Pancreas (tissue), 10 donors: ENCODE data around the gene PCNT. TPM values are rescaled to one million over a fixed set of nuclear protein-coding genes. Genes with fewer than 3 reads are reported as not detected.
A peak's percentile ranks its signal among the peaks of the same experiment; 100 is the strongest.

ENCODE experiments used
- ATAC-seq, 4 donors: fragments of 200-7000 bp; cut with Tn5 transposase; one replicate each; pipeline versions ENCODE4 v1.8.0 to v1.9.1; 2020; ENCODE audit warnings: mild to moderate bottlenecking in 4 of 4, moderate library complexity in 4 of 4
- DNase-seq, 6 donors: peaks; one replicate each; pipeline ENCODE4 v3.0.0-alpha.2; 2020
- FAIRE-seq: peaks from 2 replicates; lab custom pipeline; 2012; peaks lifted over from hg19 to GRCh38; lab: Jason Lieb, UNC
- H3K27ac ChIP-seq, 4 donors: fragments of 200-600 bp; sonication (generic); 1 replicate in 3 of 4; 2 replicates in 1 of 4; pipeline versions ENCODE4 v1.5.0 to v1.8.0; 2020
- H3K27me3 ChIP-seq, 4 donors: fragments of 200-600 bp; one replicate each; pipeline ENCODE4 v1.8.0; 2021
- H3K36me3 ChIP-seq, 3 donors: fragments of 200-600 bp; sonication (generic) in 1 of 3; one replicate each; pipeline versions ENCODE4 v1.5.0 to v1.8.0; 2020 to 2021
- H3K4me1 ChIP-seq, 3 donors: fragments of 200-600 bp; one replicate each; pipeline ENCODE4 v1.8.0; 2021
- H3K4me3 ChIP-seq, 4 donors: fragments of 200-600 bp; sonication (generic) in 2 of 4; one replicate each; pipeline versions ENCODE4 v1.5.0 to v1.8.0; 2020 to 2021
- H3K9me3 ChIP-seq, 4 donors: fragments of 200-600 bp; one replicate each; pipeline ENCODE4 v1.8.0; 2021
- WGBS, 2 donors: extraction: QIAGEN DNeasy Blood & Tissue Kit; methylation state at CpG; one replicate each; pipeline ENCODE4 v1.1.7; 2013; 5-methylcytosine and 5-hydroxymethylcytosine counted together
- intact Hi-C, 3 donors: fragments of 100-400 bp; cut with DNase I; formaldehyde crosslinking; loops; one replicate each; pipeline versions ENCODE4 v1.11.1 to v1.14.2; 2022
- polyA plus RNA-seq, 2 donors: library from polyadenylated mRNA; stranded (reverse); fragments of 200-250 nt; gene quantifications; one replicate each; pipeline ENCODE4 v1.2.3, GENCODE V29; 2013
- total RNA-seq, 6 donors: library from RNA; stranded (reverse); fragmentation: NEBNext Ultra II Directional in 4 of 6; extraction: Animal tissue kit (Norgen Biotek cat#: 25700) in 4 of 6; gene quantifications; one replicate each; pipeline versions ENCODE4 v1.2.1 to v1.2.4, GENCODE V29; 2021 to 2023
- TF ChIP-seq, protein P1 (sequence below), 4 donors: fragments of 200-600 bp; sonication (generic) in 3 of 4; IDR thresholded peaks; one replicate each; pipeline versions ENCODE4 v1.5.0 to v1.8.0; 2021; ENCODE audit warnings: antibody characterized with exemption in 4 of 4
- donor health status: healthy with polysubstance abuse.
- donor health status: DM: no; HTN: no; CAD: no; lungs with moderate emphysema.
- donor health status: DM: no; HTN: no; CAD: no.
- donor health status: control.
- donor health status: control.
- donor health status: Bipolar disorder and iron deficiency.
- donor health status: DM: yes; HTN: yes; CAD: no.
- donor health status: DM: no; HTN: no; CAD: no.
- donor health status: DM: no; HTN: no; CAD: no.
- donor health status: DM: yes; HTN: yes; CAD: no.

Gene PCNT
- total and polyA plus RNA-seq, 8 donors, result 8.1 to 15.5 (median 12.1) TPM

DNA sequence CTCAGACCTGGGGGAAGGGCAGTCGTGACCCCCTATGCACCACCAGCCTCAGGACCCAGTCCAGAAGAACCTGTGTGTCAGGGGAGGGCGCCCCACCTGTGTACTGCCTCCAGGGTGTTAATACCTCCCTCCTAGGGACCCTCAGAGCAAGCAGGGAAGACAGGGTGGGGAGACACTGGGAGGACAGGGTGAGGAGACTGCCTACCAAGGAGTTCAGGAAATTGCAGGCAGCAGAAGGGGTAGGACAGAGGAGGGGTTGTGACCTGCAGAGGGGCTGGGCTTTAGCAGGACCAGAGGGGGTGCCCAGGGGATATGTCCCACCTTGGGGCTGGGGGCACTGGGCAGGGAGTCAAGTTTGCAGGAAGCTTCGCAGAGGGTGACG lies 5.5 kb upstream of the PCNT start:
- Histone ChIP-seq H3K9me3 (no peaks in the 10 kb centered on the region), H3K36me3 (no peaks in the 10 kb centered on the region), H3K27ac (no peak overlapping the region), H3K27me3 (no peaks in the 10 kb centered on the region), H3K4me1 (peaks cover 5 to 10% (median 10%) of the 10 kb centered on the region in 3 donors), H3K4me3 (no peak overlapping the region)
- DNase-seq (no peak), FAIRE-seq (no peak), ATAC-seq (no peak)
- intact Hi-C loops, result no loop called here
- TF ChIP-seq, protein P1, sequence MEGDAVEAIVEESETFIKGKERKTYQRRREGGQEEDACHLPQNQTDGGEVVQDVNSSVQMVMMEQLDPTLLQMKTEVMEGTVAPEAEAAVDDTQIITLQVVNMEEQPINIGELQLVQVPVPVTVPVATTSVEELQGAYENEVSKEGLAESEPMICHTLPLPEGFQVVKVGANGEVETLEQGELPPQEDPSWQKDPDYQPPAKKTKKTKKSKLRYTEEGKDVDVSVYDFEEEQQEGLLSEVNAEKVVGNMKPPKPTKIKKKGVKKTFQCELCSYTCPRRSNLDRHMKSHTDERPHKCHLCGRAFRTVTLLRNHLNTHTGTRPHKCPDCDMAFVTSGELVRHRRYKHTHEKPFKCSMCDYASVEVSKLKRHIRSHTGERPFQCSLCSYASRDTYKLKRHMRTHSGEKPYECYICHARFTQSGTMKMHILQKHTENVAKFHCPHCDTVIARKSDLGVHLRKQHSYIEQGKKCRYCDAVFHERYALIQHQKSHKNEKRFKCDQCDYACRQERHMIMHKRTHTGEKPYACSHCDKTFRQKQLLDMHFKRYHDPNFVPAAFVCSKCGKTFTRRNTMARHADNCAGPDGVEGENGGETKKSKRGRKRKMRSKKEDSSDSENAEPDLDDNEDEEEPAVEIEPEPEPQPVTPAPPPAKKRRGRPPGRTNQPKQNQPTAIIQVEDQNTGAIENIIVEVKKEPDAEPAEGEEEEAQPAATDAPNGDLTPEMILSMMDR (IDR thresholded peaks at IDR 0.05), result no peak
- 85 to 90% methylated on average over 4 of the region's 4 CpGs for WGBS, 2 donors

DNA sequence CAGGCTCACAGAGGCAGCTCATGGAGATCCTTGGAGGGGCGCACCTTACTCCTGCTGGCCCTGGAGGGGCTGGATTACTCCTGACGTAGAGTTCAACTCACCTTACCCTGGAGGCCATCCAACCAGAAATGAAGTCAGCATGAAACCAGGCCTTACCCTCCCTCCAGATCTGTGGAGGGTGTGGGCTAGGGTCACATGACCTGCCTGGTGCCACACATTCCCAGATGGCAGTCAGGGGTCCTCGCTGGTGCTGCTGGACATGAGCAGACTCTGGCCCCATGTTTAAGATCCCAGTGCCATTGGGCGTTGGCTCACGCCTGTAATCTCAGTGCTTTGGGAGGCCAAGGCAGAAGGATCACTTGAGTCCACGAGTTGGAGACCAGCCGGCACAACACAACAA lies 4.8 kb upstream of the PCNT start:
- ATAC-seq (no peak), FAIRE-seq (no peak), DNase-seq (no peak)
- WGBS, 2 donors, result 94 to 96% methylated on average over 7 of the region's 7 CpGs
- Histone ChIP-seq H3K4me3 (no peak overlapping the region), H3K9me3 (no peaks in the 10 kb centered on the region), H3K4me1 (peaks cover 5 to 10% (median 10%) of the 10 kb centered on the region in 3 donors), H3K27ac (no peak overlapping the region), H3K27me3 (no peaks in the 10 kb centered on the region), H3K36me3 (no peaks in the 10 kb centered on the region)
- intact Hi-C loops, result no loop called here
- TF ChIP-seq, protein P1 (IDR thresholded peaks at IDR 0.05), result no peak

GRCh38 chr21:46320331-46320801 lies 3.6 kb upstream of the PCNT start:
- H3K4me1 ChIP-seq, result peaks cover 5 to 10% (median 10%) of the 10 kb centered on the region in 3 donors
- WGBS, 2 donors, result 72 to 76% methylated on average over 4 of the region's 4 CpGs
- TF ChIP-seq, protein P1 (IDR thresholded peaks at IDR 0.05), result no peak
- H3K36me3 ChIP-seq, result no peaks in the 10 kb centered on the region
- intact Hi-C loops, result no loop called here
- no peak for FAIRE-seq
- ATAC-seq, result no peak
- no peaks in the 10 kb centered on the region for H3K9me3 ChIP-seq
- H3K4me3 ChIP-seq, result no peak overlapping the region
- DNase-seq, result no peak
- no peaks in the 10 kb centered on the region for H3K27me3 ChIP-seq
- no peak overlapping the region for H3K27ac ChIP-seq

DNA sequence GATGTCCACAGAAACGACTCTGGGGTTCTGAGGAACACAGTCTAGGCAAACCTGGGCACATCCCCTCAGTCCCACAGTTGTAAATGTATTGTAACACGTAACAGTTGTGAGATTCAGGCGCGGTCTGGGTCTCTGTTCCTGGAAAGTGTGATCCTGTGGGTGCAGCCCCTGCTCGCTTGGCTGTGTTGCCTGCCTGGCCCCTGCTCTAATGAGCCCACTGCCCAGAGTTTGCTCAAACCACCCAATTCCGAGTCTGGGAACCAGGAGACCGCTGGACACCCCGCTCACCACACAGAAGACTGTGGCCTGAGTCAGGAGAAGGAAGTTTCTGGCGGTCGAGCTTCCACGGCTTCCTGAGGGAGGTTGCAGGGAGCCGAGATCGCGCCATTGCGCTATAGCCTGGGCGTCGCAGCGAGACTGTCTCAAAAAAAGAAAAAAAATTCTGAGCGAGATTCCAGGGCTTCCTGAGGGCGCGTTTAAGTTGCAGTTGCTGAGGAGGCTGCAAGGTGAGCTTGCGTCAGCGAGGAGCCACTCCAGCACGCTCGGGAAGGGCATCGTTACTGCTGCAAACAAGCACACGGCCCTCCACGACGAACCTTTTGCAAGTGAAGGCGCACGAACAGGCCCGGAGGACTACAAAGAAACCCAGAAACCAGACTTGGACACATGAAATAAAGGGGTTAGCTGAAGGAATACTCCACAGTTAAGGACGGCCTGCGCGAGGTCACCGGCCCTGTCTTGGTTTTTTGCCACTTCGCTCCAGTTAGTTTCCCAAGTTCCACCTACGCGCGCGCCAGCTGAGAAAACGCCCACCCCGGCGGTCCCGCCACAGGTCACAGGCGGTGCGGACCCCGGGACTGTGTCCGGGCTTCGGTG lies 1.4 kb upstream of the PCNT start:
- Histone ChIP-seq H3K4me3 (peak overlapping the region; percentile 75 to 99 (median 91)), H3K27ac (no peak overlapping the region), H3K27me3 (no peaks in the 10 kb centered on the region), H3K4me1 (peaks cover 5 to 10% (median 10%) of the 10 kb centered on the region in 3 donors), H3K9me3 (no peaks in the 10 kb centered on the region), H3K36me3 (no peaks in the 10 kb centered on the region)
- TF ChIP-seq, protein P1 (IDR thresholded peaks at IDR 0.05), result no peak
- DNase-seq, result peak in 3 of 6 donors; percentile 30 to 56 (median 32)
- WGBS, 2 donors, result 7 to 9% methylated on average over 50 of the region's 50 CpGs
- no peak for FAIRE-seq
- ATAC-seq, result no peak
- intact Hi-C loops, result no loop called here
